Spleen (tissue), 7 donors: ENCODE measurements around the gene TMEM138.

ENCODE experiments used
- POLR2A ChIP-seq, 3 donors: fragments of 450-650 bp; IDR thresholded peaks; one replicate each; pipeline ENCODE4 v1.5.1; 2017; ENCODE audit warnings: antibody characterized with exemption in 3 of 3, mild to moderate bottlenecking in 1 of 3
- TF ChIP-seq, protein P1 (sequence below), 11 experiments: fragments of 200-600 bp in 7 of 11; fragments of 450-650 bp in 4 of 11; sonication (generic) in 4 of 11; IDR thresholded peaks in 8 of 11; conservative IDR thresholded peaks in 3 of 11; 1 replicate in 7 of 11; 2 replicates in 4 of 11; pipeline versions ENCODE4 v1.4.0 to v1.8.0; 2016 to 2021; ENCODE audit warnings: antibody characterized with exemption in 11 of 11, inconsistent platforms in 4 of 11, mild to moderate bottlenecking in 1 of 11
- donor health status: DM: no; HTN: no; CAD: no; lungs with moderate emphysema.
- donor health status: DM: no; HTN: no; CAD: no.
- donor health status: DM: no; HTN: no; CAD: no.

DNA sequence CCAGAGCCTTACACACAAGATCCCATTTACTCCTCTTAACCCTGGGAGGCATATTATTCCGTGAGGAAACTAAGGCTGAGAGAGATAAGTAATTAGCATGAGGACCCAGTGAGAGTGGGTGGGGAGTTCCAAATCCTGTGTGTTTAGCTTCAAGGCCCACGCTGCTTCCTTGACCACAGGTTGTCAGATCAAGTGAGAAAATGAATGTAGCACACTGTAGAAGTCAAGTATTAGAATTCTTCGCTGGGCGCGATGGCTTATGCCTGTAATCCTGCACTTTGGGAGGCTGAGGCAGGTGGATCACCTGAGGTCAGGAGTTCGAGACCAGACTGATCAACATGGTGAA lies 4.3 kb upstream of the TMEM138 start:
- TF ChIP-seq, protein P1, sequence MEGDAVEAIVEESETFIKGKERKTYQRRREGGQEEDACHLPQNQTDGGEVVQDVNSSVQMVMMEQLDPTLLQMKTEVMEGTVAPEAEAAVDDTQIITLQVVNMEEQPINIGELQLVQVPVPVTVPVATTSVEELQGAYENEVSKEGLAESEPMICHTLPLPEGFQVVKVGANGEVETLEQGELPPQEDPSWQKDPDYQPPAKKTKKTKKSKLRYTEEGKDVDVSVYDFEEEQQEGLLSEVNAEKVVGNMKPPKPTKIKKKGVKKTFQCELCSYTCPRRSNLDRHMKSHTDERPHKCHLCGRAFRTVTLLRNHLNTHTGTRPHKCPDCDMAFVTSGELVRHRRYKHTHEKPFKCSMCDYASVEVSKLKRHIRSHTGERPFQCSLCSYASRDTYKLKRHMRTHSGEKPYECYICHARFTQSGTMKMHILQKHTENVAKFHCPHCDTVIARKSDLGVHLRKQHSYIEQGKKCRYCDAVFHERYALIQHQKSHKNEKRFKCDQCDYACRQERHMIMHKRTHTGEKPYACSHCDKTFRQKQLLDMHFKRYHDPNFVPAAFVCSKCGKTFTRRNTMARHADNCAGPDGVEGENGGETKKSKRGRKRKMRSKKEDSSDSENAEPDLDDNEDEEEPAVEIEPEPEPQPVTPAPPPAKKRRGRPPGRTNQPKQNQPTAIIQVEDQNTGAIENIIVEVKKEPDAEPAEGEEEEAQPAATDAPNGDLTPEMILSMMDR (IDR thresholded peaks at IDR 0.05 in 8 of 11, conservative IDR thresholded peaks at IDR 0.05 in 3 of 11), result no peak
- no peak for TF ChIP-seq POLR2A (IDR thresholded peaks at IDR 0.05)
